WTC11 (cell line): ENCODE results near the gene KAZALD1.

ENCODE experiments used
- NFE2L1 ChIP-seq: sonication (generic); formaldehyde crosslinking; IDR thresholded peaks from 2 replicates; pipeline ENCODE4 v1.8.1; 2023; ENCODE audit warnings: missing genetic modification reagents
- ZNF317 ChIP-seq: sonication (generic); formaldehyde crosslinking; IDR thresholded peaks from 2 replicates; pipeline ENCODE4 v1.8.1; 2023; ENCODE audit warnings: low read depth, mild to moderate bottlenecking, moderate library complexity, missing genetic modification reagents, borderline replicate concordance

GRCh38 chr10:101014230-101014884, 47.4 kb upstream of the KAZALD1 start:
- TF ChIP-seq NFE2L1 (CRISPR knock-in tag) (no peak), ZNF317 (CRISPR knock-in tag) (no peak)
